ENCODE results near the gene HIVEP3.

The HIVEP3 gene

GRCh38 chr1:41908288-41908895 lies 10.3 kb downstream of the HIVEP3 start:
- no peak for DNase-seq
- H3K4me1 Mint-ChIP-seq: peaks cover 12% of the 10 kb centered on the region

GRCh38 chr1:41907446-41907845 lies 11.3 kb downstream of the HIVEP3 start:
- Mint-ChIP-seq H3K4me3 (no peak overlapping the region), H3K27me3 (no peaks in the 10 kb centered on the region), H3K27ac (no peak overlapping the region), H3K4me1 (peaks cover 12% of the 10 kb centered on the region), H3K9me3 (peaks cover 4 to 6% of the 10 kb centered on the region in 2 donors)
- ATAC-seq: no peak
- DNase-seq: no peak

More at GRCh38 chr1:41908288-41908895, 10.3 kb downstream of the HIVEP3 start:
- H3K9me3 Mint-ChIP-seq: peaks cover 4 to 6% of the 10 kb centered on the region in 2 donors
- H3K27me3 Mint-ChIP-seq: no peaks in the 10 kb centered on the region
- no peak overlapping the region for H3K4me3 Mint-ChIP-seq
- H3K27ac Mint-ChIP-seq: no peak overlapping the region
- ATAC-seq: no peak

DNA sequence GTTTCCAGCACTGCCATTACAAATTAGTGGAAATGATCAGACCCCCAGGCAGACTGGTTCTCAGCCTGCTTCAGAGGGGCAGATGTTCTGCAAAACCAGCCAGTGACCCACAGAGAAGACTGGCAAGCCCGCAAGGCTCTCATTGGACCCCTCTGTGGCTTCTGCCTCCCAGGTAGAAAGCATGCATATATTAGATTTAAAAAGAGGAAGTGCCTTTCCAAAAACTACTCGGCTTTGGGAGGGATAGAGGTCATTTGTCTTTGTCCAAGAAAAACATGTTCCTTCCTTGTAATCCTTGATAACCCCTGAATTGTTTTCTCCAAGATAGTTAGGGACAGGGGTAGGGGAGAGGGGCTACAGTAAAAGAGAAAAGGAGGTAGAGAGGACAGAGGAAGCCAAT lies 11.8 kb downstream of the HIVEP3 start:
- DNase-seq: no peak
- Mint-ChIP-seq H3K4me3 (no peak overlapping the region), H3K4me1 (peaks cover 17% of the 10 kb centered on the region), H3K27me3 (no peaks in the 10 kb centered on the region), H3K27ac (no peak overlapping the region), H3K9me3 (peaks cover 4 to 6% of the 10 kb centered on the region in 2 donors)
- ATAC-seq: no peak

GRCh38 chr1:41905093-41905675 lies 13.5 kb downstream of the HIVEP3 start:
- Mint-ChIP-seq H3K4me3 (no peak overlapping the region), H3K9me3 (peaks cover 0 to 6% of the 10 kb centered on the region in 2 donors), H3K27me3 (no peaks in the 10 kb centered on the region), H3K4me1 (peaks cover 21% of the 10 kb centered on the region), H3K27ac (no peak overlapping the region)
- ATAC-seq: no peak
- DNase-seq: no peak

DNA sequence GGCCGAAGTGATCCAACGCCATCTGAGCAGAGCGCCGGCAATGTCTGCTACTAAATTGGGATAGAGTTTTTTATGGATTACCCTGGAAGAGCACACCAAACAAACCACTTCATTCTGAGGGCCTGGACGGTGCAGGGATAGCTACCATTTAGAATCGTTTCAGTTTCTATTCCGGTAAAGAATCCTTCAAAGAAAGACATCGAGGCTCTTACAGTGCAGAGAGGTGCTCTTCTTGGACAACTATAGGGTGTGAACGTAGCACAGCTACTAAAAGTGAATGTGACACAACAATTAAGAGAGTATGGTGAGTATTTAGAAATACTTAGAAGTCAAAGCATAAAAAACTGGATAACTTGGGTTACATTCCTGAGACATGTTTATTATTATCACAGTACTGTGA lies 16.1 kb downstream of the HIVEP3 start:
- H3K9me3 Mint-ChIP-seq: no peaks in the 10 kb centered on the region
- ATAC-seq (no peak), DNase-seq (no peak)
- H3K27me3 Mint-ChIP-seq: no peaks in the 10 kb centered on the region
- H3K4me3 Mint-ChIP-seq: peak overlapping the region in 1 of 2 donors; percentile 12
- peaks cover 36% of the 10 kb centered on the region for H3K4me1 Mint-ChIP-seq
- no peak overlapping the region for H3K27ac Mint-ChIP-seq

DNA sequence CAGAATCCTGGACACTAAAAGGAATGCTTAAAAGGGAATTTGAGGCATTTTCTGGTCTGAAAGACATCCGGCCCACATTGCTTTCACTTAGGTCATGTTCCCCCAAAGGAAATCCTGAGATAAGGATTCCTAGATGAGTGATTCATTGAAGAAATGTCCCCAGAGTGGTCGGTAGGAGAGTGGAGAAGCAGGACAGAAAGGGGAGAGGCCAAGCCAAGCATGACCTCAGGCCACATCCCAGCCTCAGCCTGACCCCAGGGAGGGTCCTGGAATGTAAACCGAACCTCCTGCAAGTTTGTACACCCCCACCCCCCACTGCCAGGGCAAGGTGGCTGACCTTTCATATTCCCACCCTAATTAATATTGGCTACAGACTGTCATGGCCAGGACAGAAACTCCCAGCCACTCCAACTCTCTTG lies 16.6 kb downstream of the HIVEP3 start:
- DNase-seq (no peak), ATAC-seq (no peak)
- H3K4me3 Mint-ChIP-seq: no peak overlapping the region
- H3K27ac Mint-ChIP-seq: no peak overlapping the region
- H3K4me1 Mint-ChIP-seq: peaks cover 39% of the 10 kb centered on the region
- H3K9me3 Mint-ChIP-seq: no peaks in the 10 kb centered on the region
- H3K27me3 Mint-ChIP-seq: no peaks in the 10 kb centered on the region

- DNase-seq (no peak), ATAC-seq (no peak)
- H3K4me3 Mint-ChIP-seq: no peak overlapping the region
- no peak overlapping the region for H3K27ac Mint-ChIP-seq
- H3K27me3 Mint-ChIP-seq: no peaks in the 10 kb centered on the region
- peaks cover 39% of the 10 kb centered on the region for H3K4me1 Mint-ChIP-seq
- no peaks in the 10 kb centered on the region for H3K9me3 Mint-ChIP-seq
Measured at GRCh38 chr1:41901551-41901950, 17.2 kb downstream of the HIVEP3 start.

DNA sequence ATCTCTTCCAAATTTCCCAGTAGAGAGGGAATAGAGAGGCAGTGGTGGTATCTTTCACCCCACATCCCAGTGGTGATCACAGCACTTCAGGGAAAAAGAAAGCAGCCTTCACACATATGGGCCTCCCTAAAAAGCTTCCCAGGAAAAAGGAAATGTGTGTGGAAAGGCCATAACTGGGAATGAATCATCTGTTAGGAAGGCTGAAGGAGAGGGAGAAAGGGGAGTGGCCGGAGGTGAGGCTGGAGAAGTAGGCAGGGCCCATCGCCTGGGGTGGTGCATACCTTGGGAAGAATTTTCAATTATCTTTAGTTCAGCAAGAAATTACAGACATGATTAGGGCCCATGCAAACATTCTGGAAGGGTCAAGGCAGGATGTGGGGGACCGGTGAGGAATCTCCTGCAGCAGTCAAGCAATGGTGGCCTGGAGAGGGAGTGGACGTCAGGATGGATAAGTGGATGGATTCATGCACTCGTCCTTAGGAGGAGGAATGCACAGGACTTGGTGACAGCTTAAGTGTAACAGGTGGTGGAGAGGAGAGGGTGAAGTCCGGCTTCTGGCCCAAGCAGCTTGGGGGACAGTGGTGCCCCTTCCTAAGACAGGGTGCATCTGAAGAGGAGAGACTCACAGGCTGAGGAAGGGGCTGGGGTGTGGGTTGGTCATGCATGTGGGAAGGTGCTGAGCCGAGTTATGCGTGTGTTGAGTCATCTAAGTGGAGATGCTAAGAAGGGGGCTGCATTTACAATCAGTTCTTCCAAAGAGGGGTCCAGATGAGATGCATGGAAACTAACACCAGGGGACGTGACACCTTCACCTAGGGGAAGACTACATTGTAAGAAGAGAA lies 17.9 kb downstream of the HIVEP3 start:
- DNase-seq: no peak
- no peak overlapping the region for H3K4me3 Mint-ChIP-seq
- no peak overlapping the region for H3K27ac Mint-ChIP-seq
- no peak for ATAC-seq
- no peaks in the 10 kb centered on the region for H3K27me3 Mint-ChIP-seq
- H3K9me3 Mint-ChIP-seq: no peaks in the 10 kb centered on the region
- peaks cover 39% of the 10 kb centered on the region for H3K4me1 Mint-ChIP-seq

DNA sequence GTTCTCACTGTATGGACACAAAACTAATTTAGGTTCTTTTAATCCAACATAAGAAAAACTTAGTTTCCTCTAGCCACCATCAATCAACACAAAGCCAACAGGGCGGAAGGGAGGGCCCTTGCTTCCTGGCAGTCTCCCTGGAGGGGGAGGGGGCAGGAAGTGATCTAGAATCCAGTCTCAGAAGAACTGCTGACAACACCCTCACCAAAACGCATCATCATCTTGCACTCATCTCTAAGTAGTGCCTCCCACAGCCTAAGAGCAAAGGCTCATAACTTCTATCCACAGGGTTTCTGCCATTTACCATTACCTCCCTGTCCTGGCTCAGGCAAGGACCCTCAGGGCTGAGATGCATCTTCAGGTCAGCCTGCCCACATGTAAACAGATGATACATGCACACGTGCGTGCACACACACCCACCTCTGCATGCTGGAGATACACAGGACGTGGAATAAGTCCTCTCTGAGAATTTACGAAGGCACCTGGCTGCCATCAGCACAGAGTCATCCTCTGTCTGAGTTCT lies 20.5 kb downstream of the HIVEP3 start:
- H3K4me1 Mint-ChIP-seq: peaks cover 47% of the 10 kb centered on the region

DNA sequence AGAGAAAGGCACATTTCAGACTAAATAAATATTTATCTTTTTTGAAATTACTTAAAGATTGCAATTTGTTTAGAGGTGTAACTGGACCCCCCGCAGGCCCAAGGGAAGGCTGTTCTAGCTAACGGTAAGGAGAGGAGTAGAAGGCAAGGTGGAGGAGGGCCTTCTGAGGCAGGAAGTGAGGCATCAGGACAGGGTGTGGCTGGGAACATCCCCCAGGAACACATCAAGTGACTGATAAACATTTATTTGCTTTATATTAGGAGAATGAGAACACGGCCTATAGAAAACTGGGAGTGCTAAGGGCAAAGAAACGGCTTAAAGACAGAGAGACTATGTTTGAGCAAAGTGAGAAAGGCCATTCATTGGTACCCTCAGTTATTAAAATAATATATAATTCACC lies 23.2 kb downstream of the HIVEP3 start:
- no peak for DNase-seq
- Mint-ChIP-seq H3K27me3 (no peaks in the 10 kb centered on the region), H3K4me1 (peaks cover 55% of the 10 kb centered on the region), H3K27ac (no peak overlapping the region), H3K4me3 (no peak overlapping the region), H3K9me3 (no peaks in the 10 kb centered on the region)
- ATAC-seq: no peak

More for the DNA sequence above, 20.5 kb downstream of the HIVEP3 start:
- Mint-ChIP-seq H3K27ac (peak overlapping the region; percentile 38 to 87), H3K27me3 (no peaks in the 10 kb centered on the region), H3K4me3 (peak overlapping the region; percentile 41 to 45), H3K9me3 (no peaks in the 10 kb centered on the region)
- peak; percentile 98 for ATAC-seq
- DNase-seq: peak; percentile 27 to 71

DNA sequence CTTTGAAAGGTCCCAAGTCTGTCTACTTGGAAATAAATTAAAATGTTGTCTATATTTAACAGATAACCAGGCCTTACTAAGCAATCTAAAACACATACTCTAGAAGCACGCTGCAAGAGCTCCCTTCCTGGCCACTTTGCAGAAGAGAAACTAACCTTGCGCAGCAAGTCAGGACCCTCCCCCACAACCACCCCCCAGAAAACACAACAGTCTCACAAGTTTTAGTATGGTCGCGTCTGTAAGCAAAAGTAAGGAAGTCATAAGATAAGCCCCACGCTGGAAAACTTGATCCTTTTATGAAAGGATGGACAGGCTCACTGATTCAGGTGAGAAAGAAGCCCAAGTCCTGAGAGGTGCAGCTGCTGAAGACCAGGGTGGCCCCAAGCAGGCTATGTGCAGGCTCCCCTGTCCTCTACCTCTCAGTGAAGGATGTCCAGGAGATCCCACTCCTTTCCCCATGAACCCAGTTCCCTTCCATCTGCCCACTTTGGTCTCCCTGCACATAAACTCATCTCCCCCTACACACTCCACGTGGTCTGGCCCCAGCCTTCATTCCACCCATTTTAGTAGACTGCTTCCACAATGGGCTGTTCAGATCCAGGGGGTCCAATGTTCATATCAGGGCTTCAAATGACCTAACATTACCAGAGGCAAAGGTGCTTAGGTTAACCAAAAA lies 23.8 kb downstream of the HIVEP3 start:
- Mint-ChIP-seq H3K4me1 (peaks cover 56% of the 10 kb centered on the region), H3K9me3 (no peaks in the 10 kb centered on the region), H3K27me3 (no peaks in the 10 kb centered on the region), H3K4me3 (no peak overlapping the region), H3K27ac (peak overlapping the region; percentile 36 to 58)
- DNase-seq: no peak
- ATAC-seq: no peak

DNA sequence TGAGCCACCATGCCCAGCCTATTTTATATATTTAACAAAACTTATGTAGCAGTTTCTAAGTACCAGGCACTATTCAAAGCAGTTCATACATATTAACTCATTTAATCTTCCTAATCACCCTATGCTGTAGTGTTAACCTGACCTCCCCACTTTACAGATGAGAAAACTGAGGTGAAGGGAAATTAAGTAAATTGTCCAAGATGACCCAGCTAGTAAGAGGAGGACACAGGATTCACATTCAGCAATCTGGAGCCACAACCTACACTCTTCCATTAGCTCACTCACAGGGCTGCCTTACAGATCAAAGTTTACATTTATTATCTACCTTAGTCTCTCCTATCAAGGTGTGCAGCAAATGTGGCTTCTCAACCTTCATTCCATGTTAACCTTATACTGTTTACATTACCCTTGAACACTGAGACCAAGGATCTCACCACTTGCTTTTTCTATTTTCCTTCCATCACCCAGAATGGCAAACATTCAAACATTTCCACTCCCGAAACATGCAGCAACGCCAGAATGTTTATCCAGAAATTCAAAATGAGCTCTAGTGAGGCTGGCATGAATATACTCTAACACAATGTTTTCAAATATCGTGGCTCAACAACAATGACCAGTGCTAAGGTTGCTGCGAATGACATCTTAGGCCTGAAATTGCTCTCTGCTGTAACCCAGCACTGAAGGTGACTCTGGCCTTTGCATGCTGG lies 24.5 kb downstream of the HIVEP3 start:
- no peaks in the 10 kb centered on the region for H3K27me3 Mint-ChIP-seq
- no peak overlapping the region for H3K4me3 Mint-ChIP-seq
- peaks cover 57% of the 10 kb centered on the region for H3K4me1 Mint-ChIP-seq
- ATAC-seq: no peak
- no peaks in the 10 kb centered on the region for H3K9me3 Mint-ChIP-seq
- DNase-seq: no peak
- H3K27ac Mint-ChIP-seq: no peak overlapping the region

DNA sequence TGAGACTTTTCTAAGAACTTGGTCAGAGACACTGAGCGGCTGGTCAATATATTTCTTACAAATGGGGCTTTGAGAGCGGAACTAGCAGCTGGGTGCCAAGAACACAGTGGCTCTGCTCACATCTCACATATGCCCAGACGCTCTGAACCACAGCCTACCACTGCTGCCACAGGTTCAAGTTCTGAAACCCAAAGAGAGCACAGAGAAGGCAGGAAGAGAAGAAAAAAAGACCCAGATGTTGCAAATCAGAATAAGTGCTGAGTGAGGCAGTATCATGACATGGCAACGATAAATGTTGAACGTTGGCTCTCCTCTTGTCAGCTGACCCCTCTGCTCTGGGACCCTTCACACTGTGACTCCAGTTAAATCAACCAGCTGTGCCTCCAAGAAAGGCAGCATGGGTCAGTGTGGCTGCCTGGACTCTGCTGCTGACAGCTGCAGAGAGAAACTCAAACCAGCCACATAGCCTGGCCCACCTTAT lies 26.4 kb downstream of the HIVEP3 start:
- H3K27ac Mint-ChIP-seq: no peak overlapping the region
- H3K4me3 Mint-ChIP-seq: peak overlapping the region; percentile 71 to 86
- ATAC-seq: peak; percentile 39
- H3K9me3 Mint-ChIP-seq: no peaks in the 10 kb centered on the region
- H3K4me1 Mint-ChIP-seq: peaks cover 53% of the 10 kb centered on the region
- DNase-seq: peak in 1 of 2 donors; percentile 43
- H3K27me3 Mint-ChIP-seq: no peaks in the 10 kb centered on the region

DNA sequence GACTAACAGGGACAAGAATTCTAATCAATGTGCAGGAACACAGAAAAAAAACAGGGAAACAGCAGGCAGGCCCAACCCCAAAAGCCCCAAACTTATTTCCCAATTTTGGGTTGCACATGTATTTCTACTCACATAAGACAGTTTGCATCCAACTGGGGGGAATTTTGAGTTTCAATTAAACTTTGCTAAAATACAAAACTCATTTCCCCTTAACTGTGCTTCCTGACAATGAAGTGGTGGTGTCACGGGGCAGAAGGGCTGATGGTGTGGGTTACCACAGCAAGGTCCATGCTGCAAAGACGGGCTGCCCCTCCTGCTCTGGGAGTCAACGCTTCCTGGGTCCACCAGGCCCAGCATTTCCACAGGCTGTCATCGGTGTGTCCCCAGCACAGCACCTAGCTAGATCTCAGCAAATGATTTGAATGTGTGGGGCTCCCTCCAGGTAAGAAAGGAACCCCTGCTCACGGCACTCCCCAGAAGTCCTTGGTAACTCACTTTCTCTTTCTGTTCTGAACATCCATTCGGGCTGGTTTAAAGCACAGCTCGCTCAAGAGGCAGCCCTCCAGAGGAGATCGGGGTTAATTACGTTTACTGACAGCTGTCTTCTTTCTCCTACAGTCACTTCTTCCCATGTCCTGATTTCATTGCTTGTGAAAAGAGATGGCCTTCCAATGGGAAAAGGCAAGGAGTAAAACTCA lies 27.4 kb downstream of the HIVEP3 start:
- Mint-ChIP-seq H3K27me3 (no peaks in the 10 kb centered on the region), H3K4me3 (peak overlapping the region; percentile 71 to 86), H3K27ac (peak overlapping the region; percentile 66 to 95), H3K4me1 (peaks cover 53% of the 10 kb centered on the region), H3K9me3 (no peaks in the 10 kb centered on the region)
- DNase-seq (peak; percentile 59 to 72), ATAC-seq (peak; percentile 95)
